HEK293 (cell line): ENCODE results near the gene IL36B.

Source experiments
- CTCF ChIA-PET: fragments of 350-600 bp; formaldehyde crosslinking; extraction: SDS; loops from one replicate; lab custom pipeline; 2021; ENCODE audit warnings: antibody characterized with exemption; lab: Yijun Ruan, JAX
- POLR2A ChIA-PET: fragments of 300-600 bp; formaldehyde crosslinking; extraction: SDS; loops from one replicate; lab custom pipeline; 2020; ENCODE audit warnings: antibody characterized with exemption, inconsistent platforms; lab: Yijun Ruan, JAX
- H3K27ac ChIP-seq: fragments of 200-500 bp; sonication (Bioruptor generic); 2 replicates; pipeline ENCODE4 v1.5.1; 2014; ENCODE audit warnings: low read depth, low read length, control low read depth, inconsistent platforms; ENCODE audit errors: extremely low read depth
- H3K36me3 ChIP-seq, 2 experiments: fragments of 200-500 bp in 1 of 2; sonication (Bioruptor generic) in 1 of 2; 1 replicate in 1 of 2; 2 replicates in 1 of 2; pipeline ENCODE4 v1.5.1; 2014 to 2017; ENCODE audit warnings: inconsistent platforms in 2 of 2, low read length in 2 of 2; ENCODE audit not compliant: control insufficient read depth in 2 of 2, insufficient read depth in 1 of 2
- H3K4me1 ChIP-seq: fragments of 200-500 bp; sonication (Bioruptor generic); 2 replicates; pipeline ENCODE4 v1.5.1; 2014; ENCODE audit warnings: mild to moderate bottlenecking, low read length, inconsistent platforms; ENCODE audit not compliant: control insufficient read depth, insufficient read depth
- H3K4me3 ChIP-seq: 2 replicates; pipeline ENCODE4 v1.5.1; 2011; ENCODE audit warnings: low read depth, mild to moderate bottlenecking, control low read depth, low read length, moderate library complexity
- H3K9me3 ChIP-seq: fragments of 200-500 bp; sonication (Bioruptor generic); 2 replicates; pipeline ENCODE4 v1.5.1; 2014; ENCODE audit warnings: low read depth, low read length, inconsistent platforms; ENCODE audit not compliant: control insufficient read depth, insufficient read depth
- BCL6B ChIP-seq: fragments of 450-650 bp; formaldehyde crosslinking; IDR thresholded peaks from 2 replicates; pipeline ENCODE4 v1.5.1; 2017; ENCODE audit warnings: missing biosample characterization, missing genetic modification characterization
- HOXD13 ChIP-seq: sonication (generic); formaldehyde crosslinking; IDR thresholded peaks from 2 replicates; pipeline ENCODE4 v1.8.0; 2022; ENCODE audit warnings: missing genetic modification reagents, borderline replicate concordance
- PRDM1 ChIP-seq: fragments of 450-650 bp; formaldehyde crosslinking; IDR thresholded peaks from 2 replicates; pipeline ENCODE4; 2016; ENCODE audit warnings: missing biosample characterization, missing genetic modification characterization
- SALL2 ChIP-seq: fragments of 450-650 bp; formaldehyde crosslinking; IDR thresholded peaks from 2 replicates; pipeline ENCODE4 v1.5.0; 2017; ENCODE audit warnings: missing biosample characterization, mild to moderate bottlenecking, missing genetic modification characterization, borderline replicate concordance
- SP2 ChIP-seq: fragments of 450-650 bp; formaldehyde crosslinking; IDR thresholded peaks from 2 replicates; pipeline ENCODE4 v1.5.1; 2016; ENCODE audit warnings: missing biosample characterization, missing genetic modification characterization
- ZFHX2 ChIP-seq: fragments of 450-650 bp; formaldehyde crosslinking; conservative IDR thresholded peaks from 2 replicates; pipeline ENCODE4 v1.5.1; 2016; ENCODE audit warnings: missing biosample characterization, missing genetic modification characterization
- ZNF114 ChIP-seq: fragments of 450-650 bp; formaldehyde crosslinking; IDR thresholded peaks from 2 replicates; pipeline ENCODE4 v1.5.0; 2017; ENCODE audit warnings: missing biosample characterization, missing genetic modification characterization
- ZNF121 ChIP-seq: fragments of 450-650 bp; formaldehyde crosslinking; IDR thresholded peaks from 2 replicates; pipeline ENCODE4 v1.5.1; 2016; ENCODE audit warnings: missing biosample characterization, missing genetic modification characterization
- ZNF146 ChIP-seq: fragments of 450-650 bp; formaldehyde crosslinking; IDR thresholded peaks from 2 replicates; pipeline ENCODE4 v1.5.1; 2016; ENCODE audit warnings: missing biosample characterization, missing genetic modification characterization
- ZNF292 ChIP-seq: fragments of 450-650 bp; formaldehyde crosslinking; IDR thresholded peaks from 2 replicates; pipeline ENCODE4 v1.5.1; 2016; ENCODE audit warnings: low read depth, missing biosample characterization, missing genetic modification characterization, borderline replicate concordance
- ZNF37A ChIP-seq: fragments of 450-650 bp; IDR thresholded peaks from 2 replicates; pipeline ENCODE4 v1.5.1; 2018; ENCODE audit warnings: missing biosample characterization, missing genetic modification characterization
- ZNF473 ChIP-seq: fragments of 450-650 bp; formaldehyde crosslinking; IDR thresholded peaks from 2 replicates; pipeline ENCODE4 v1.5.1; 2017; ENCODE audit warnings: missing biosample characterization, missing genetic modification characterization
- ZNF548 ChIP-seq: fragments of 450-650 bp; formaldehyde crosslinking; IDR thresholded peaks from 2 replicates; pipeline ENCODE4 v1.5.1; 2016; ENCODE audit warnings: missing biosample characterization, missing genetic modification characterization
- ZNF600 ChIP-seq: fragments of 450-650 bp; formaldehyde crosslinking; IDR thresholded peaks from 2 replicates; pipeline ENCODE4 v1.5.1; 2016; ENCODE audit warnings: missing biosample characterization, missing genetic modification characterization
- ZNF639 ChIP-seq: fragments of 450-650 bp; formaldehyde crosslinking; IDR thresholded peaks from 2 replicates; pipeline ENCODE4 v1.5.1; 2016; ENCODE audit warnings: missing biosample characterization, missing genetic modification characterization
- ZNF660 ChIP-seq: fragments of 450-650 bp; IDR thresholded peaks from 2 replicates; pipeline ENCODE4 v1.5.1; 2018; ENCODE audit warnings: missing biosample characterization, mild to moderate bottlenecking, missing genetic modification characterization
- ZNF704 ChIP-seq: fragments of 450-650 bp; formaldehyde crosslinking; IDR thresholded peaks from 2 replicates; pipeline ENCODE4 v1.5.1; 2016; ENCODE audit warnings: missing biosample characterization, missing genetic modification characterization
- ZNF747 ChIP-seq: fragments of 450-650 bp; formaldehyde crosslinking; IDR thresholded peaks from 2 replicates; pipeline ENCODE4 v1.5.1; 2016; ENCODE audit warnings: missing biosample characterization, missing genetic modification characterization
- ZNF768 ChIP-seq: fragments of 450-650 bp; formaldehyde crosslinking; IDR thresholded peaks from 2 replicates; pipeline ENCODE4 v1.5.1; 2018; ENCODE audit warnings: missing biosample characterization, mild to moderate bottlenecking, missing genetic modification characterization
- ZSCAN23 ChIP-seq: fragments of 450-650 bp; formaldehyde crosslinking; IDR thresholded peaks from 2 replicates; pipeline ENCODE4 v1.5.1; 2016; ENCODE audit warnings: missing biosample characterization, missing genetic modification characterization
- TF ChIP-seq, protein P1 (sequence below): fragments of 450-650 bp; formaldehyde crosslinking; IDR thresholded peaks from 2 replicates; pipeline ENCODE4 v1.5.1; 2016; ENCODE audit warnings: missing biosample characterization, missing genetic modification characterization
- TF ChIP-seq, protein P2 (sequence below): fragments of 450-650 bp; formaldehyde crosslinking; IDR thresholded peaks from 2 replicates; pipeline ENCODE4; 2016; ENCODE audit warnings: missing biosample characterization, missing genetic modification characterization
- TF ChIP-seq, protein P3 (sequence below): fragments of 450-650 bp; formaldehyde crosslinking; IDR thresholded peaks from 2 replicates; pipeline ENCODE4 v1.5.1; 2016; ENCODE audit warnings: missing biosample characterization, missing genetic modification characterization
- TF ChIP-seq, protein P4 (sequence below): fragments of 450-650 bp; formaldehyde crosslinking; IDR thresholded peaks from 2 replicates; pipeline ENCODE4 v1.5.1; 2017; ENCODE audit warnings: missing biosample characterization, missing genetic modification characterization

The IL36B gene

DNA sequence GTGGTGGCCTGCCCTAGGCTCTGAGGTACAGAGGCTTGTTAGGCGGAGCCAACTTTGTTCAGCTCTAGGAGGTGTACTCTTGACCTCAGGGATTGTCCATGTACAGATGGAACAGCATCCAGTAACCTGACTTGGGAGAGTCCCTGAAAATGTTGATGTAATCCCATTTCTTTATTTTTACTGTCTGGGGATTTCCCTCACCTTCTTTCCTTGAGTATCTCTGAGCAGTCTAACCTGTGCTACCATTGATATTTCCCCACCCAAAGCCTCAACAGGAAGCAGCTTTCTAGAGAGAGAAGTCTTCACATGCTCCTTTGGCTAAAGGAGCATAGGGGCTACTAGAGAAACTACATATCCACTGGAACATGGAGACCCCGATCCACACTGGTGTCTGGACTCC, 37.0 kb downstream of the IL36B start:
- Histone ChIP-seq H3K9me3 (no peaks in the 10 kb centered on the region), H3K4me1 (no peaks in the 10 kb centered on the region), H3K27ac (no peak overlapping the region), H3K36me3 (no peaks in the 10 kb centered on the region), H3K4me3 (no peak overlapping the region)
- TF ChIP-seq ZNF146 (no peak), PRDM1 (tag by site-specific recombination) (no peak), ZNF660 (tag by site-specific recombination) (no peak), ZNF548 (tag by site-specific recombination) (no peak), HOXD13 (no peak), BCL6B (tag by site-specific recombination) (no peak), ZNF37A (no peak), ZNF639 (tag by site-specific recombination) (no peak), SALL2 (tag by site-specific recombination) (no peak), SP2 (tag by site-specific recombination) (no peak), ZNF292 (tag by site-specific recombination) (no peak)
- TF ChIP-seq, protein P1, sequence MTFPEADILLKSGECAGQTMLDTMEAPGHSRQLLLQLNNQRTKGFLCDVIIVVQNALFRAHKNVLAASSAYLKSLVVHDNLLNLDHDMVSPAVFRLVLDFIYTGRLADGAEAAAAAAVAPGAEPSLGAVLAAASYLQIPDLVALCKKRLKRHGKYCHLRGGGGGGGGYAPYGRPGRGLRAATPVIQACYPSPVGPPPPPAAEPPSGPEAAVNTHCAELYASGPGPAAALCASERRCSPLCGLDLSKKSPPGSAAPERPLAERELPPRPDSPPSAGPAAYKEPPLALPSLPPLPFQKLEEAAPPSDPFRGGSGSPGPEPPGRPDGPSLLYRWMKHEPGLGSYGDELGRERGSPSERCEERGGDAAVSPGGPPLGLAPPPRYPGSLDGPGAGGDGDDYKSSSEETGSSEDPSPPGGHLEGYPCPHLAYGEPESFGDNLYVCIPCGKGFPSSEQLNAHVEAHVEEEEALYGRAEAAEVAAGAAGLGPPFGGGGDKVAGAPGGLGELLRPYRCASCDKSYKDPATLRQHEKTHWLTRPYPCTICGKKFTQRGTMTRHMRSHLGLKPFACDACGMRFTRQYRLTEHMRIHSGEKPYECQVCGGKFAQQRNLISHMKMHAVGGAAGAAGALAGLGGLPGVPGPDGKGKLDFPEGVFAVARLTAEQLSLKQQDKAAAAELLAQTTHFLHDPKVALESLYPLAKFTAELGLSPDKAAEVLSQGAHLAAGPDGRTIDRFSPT (tag by site-specific recombination), result no peak
- TF ChIP-seq, protein P2, sequence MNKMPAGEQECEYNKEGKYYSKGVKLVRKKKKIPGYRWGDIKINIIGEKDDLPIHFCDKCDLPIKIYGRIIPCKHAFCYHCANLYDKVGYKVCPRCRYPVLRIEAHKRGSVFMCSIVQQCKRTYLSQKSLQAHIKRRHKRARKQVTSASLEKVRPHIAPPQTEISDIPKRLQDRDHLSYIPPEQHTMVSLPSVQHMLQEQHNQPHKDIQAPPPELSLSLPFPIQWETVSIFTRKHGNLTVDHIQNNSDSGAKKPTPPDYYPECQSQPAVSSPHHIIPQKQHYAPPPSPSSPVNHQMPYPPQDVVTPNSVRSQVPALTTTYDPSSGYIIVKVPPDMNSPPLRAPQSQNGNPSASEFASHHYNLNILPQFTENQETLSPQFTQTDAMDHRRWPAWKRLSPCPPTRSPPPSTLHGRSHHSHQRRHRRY (tag by site-specific recombination), result no peak
- TF ChIP-seq, protein P3, sequence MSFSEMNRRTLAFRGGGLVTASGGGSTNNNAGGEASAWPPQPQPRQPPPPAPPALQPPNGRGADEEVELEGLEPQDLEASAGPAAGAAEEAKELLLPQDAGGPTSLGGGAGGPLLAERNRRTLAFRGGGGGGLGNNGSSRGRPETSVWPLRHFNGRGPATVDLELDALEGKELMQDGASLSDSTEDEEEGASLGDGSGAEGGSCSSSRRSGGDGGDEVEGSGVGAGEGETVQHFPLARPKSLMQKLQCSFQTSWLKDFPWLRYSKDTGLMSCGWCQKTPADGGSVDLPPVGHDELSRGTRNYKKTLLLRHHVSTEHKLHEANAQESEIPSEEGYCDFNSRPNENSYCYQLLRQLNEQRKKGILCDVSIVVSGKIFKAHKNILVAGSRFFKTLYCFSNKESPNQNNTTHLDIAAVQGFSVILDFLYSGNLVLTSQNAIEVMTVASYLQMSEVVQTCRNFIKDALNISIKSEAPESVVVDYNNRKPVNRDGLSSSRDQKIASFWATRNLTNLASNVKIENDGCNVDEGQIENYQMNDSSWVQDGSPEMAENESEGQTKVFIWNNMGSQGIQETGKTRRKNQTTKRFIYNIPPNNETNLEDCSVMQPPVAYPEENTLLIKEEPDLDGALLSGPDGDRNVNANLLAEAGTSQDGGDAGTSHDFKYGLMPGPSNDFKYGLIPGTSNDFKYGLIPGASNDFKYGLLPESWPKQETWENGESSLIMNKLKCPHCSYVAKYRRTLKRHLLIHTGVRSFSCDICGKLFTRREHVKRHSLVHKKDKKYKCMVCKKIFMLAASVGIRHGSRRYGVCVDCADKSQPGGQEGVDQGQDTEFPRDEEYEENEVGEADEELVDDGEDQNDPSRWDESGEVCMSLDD (tag by site-specific recombination), result no peak
- ChIA-PET CTCF (interaction anchor here (1.1 kb wide), 1 partner anchor 355 kb away, joined by 3 read pairs; no protein-coding TSS in a partner anchor), POLR2A (no interaction called here)

DNA sequence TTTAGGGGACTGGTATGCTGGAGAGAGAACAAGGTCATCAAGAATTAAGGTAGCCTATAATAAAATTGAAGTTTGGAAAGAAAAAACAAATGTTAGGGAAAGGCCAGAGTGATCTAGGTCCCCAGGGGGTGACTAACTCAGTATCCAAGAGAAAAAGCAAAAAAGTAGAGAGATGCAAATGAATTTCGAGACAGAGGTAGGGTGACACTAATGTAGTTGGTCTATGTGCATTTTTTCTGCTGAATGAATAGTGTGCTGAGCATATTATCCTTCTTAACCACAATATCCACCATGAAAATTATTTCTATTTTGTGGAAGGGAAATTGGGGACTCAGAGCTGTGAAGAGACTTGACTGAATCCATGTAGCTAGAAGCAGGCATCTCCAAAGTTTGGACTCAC, 37.6 kb downstream of the IL36B start:
- no peak overlapping the region for H3K27ac ChIP-seq
- H3K4me3 ChIP-seq, result no peak overlapping the region
- POLR2A ChIA-PET, result no interaction called here
- H3K9me3 ChIP-seq, result no peaks in the 10 kb centered on the region
- CTCF ChIA-PET, result interaction anchor here (1.1 kb wide), 1 partner anchor 355 kb away, joined by 3 read pairs; no protein-coding TSS in a partner anchor
- H3K36me3 ChIP-seq, result no peaks in the 10 kb centered on the region
- no peak for TF ChIP-seq ZNF600 (tag by site-specific recombination)
- TF ChIP-seq ZNF114 (tag by site-specific recombination), result no peak
- no peak for TF ChIP-seq ZFHX2
- TF ChIP-seq ZNF768, result no peak
- TF ChIP-seq, protein P4, sequence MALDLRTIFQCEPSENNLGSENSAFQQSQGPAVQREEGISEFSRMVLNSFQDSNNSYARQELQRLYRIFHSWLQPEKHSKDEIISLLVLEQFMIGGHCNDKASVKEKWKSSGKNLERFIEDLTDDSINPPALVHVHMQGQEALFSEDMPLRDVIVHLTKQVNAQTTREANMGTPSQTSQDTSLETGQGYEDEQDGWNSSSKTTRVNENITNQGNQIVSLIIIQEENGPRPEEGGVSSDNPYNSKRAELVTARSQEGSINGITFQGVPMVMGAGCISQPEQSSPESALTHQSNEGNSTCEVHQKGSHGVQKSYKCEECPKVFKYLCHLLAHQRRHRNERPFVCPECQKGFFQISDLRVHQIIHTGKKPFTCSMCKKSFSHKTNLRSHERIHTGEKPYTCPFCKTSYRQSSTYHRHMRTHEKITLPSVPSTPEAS (tag by site-specific recombination), result no peak
- TF ChIP-seq ZNF121, result no peak
- TF ChIP-seq ZNF473, result no peak
- no peak for TF ChIP-seq ZNF704
- no peak for TF ChIP-seq ZSCAN23
- no peak for TF ChIP-seq ZNF747 (tag by site-specific recombination)
- no peaks in the 10 kb centered on the region for H3K4me1 ChIP-seq
